Cardiac muscle cell (in vitro differentiated cells and primary cell): ENCODE measurements around the gene VSTM2L. TPM values are rescaled to one million over a fixed set of nuclear protein-coding genes. Genes with fewer than 3 reads are reported as not detected.

ENCODE experiments used
- DNase-seq, 2 donors: peaks; one replicate each; pipeline versions ENCODE4 v3.0.0 to v3.0.0-alpha.2; 2010 to 2017; ENCODE audit warnings: low read depth in 1 of 2, low spot score in 1 of 2
- H3K27ac ChIP-seq: fragments of 200-600 bp; sonication (generic); 2 replicates; pipeline ENCODE4 v1.5.1; 2016
- H3K27me3 ChIP-seq: fragments of 200-600 bp; sonication (generic); 2 replicates; pipeline ENCODE4 v1.6.0; 2016; ENCODE audit warnings: control low read depth
- H3K36me3 ChIP-seq: fragments of 200-600 bp; sonication (generic); 2 replicates; pipeline ENCODE4 v1.5.1; 2016; ENCODE audit warnings: control low read depth
- H3K4me1 ChIP-seq: fragments of 200-600 bp; sonication (generic); 2 replicates; pipeline ENCODE4 v1.8.1; 2017; ENCODE audit warnings: low read depth, mild to moderate bottlenecking, mixed run types
- H3K4me3 ChIP-seq: fragments of 200-600 bp; sonication (generic); 2 replicates; pipeline ENCODE4 v1.5.1; 2016; ENCODE audit warnings: mild to moderate bottlenecking
- H3K9me3 ChIP-seq: fragments of 200-600 bp; sonication (generic); 2 replicates; pipeline ENCODE4 v1.5.1; 2017; ENCODE audit warnings: low read depth, mild to moderate bottlenecking, control low read depth
- CTCF ChIP-seq: IDR thresholded peaks from 2 replicates; pipeline ENCODE4 v1.5.1; 2012; ENCODE audit warnings: low read depth, mild to moderate bottlenecking, low read length
- polyA plus RNA-seq: library from polyadenylated mRNA; unstranded; fragments of >200 nt; fragmentation: Nextera tagmentation; extraction: Ambion mirVana; gene quantifications from 2 replicates; pipeline ENCODE4 v1.2.1, GENCODE V29; 2016
- total RNA-seq: library from RNA; depleted of rRNA; stranded (reverse); fragments of >200 nt; gene quantifications from 2 replicates; pipeline ENCODE4 v1.2.3, GENCODE V29; 2016

VSTM2L gene
- total and polyA plus RNA-seq, 2 experiments from 2014 or later: 83.4 to 321 TPM

DNA sequence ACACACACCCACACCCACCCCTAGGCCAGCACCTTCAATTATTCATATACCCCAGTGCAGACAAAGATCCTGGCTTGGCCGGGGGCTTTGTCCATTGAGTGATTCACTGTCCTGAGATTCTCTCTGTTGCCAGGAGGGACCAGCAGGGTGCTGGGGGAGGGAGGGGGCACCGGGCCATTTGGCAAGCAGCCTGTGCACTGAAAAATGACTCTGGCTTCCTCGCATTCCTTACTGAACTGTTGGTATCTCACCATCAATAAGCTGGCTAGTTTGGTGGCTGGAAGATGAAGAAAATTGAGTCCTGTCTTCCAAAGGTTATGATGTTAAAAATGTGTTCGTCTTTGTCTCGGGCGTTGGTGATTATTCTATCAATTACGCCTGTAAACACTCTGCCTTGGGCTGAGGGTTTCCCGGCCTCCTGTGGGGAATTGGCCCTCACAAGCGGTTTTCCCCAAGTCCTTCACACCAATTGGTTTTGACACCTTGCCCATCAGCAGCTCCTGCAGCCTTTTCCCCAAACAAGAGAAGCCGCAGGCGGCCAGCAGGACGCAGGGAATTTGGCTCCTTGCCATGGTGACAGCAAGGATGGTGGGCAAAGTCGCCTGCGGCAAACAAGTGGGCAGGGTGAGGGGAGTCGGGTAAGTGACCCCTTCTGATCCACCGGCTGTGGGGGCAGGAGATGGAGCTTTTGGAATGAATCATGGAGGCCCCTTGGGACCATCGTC, 4.9 kb downstream of the VSTM2L start:
- TF ChIP-seq CTCF: no peak
- H3K36me3 ChIP-seq: no peaks in the 10 kb centered on the region
- no peaks in the 10 kb centered on the region for H3K9me3 ChIP-seq
- H3K4me1 ChIP-seq: peaks cover 48% of the 10 kb centered on the region
- no peaks in the 10 kb centered on the region for H3K27me3 ChIP-seq
- DNase-seq: peak in 1 of 2 donors; percentile 73
- H3K4me3 ChIP-seq: no peak overlapping the region
- peak overlapping the region; percentile 22 for H3K27ac ChIP-seq

- no peaks in the 10 kb centered on the region for H3K27me3 ChIP-seq
- DNase-seq: no peak
- H3K27ac ChIP-seq: no peak overlapping the region
- no peak for TF ChIP-seq CTCF
- no peak overlapping the region for H3K4me3 ChIP-seq
- H3K36me3 ChIP-seq: no peaks in the 10 kb centered on the region
- peaks cover 57% of the 10 kb centered on the region for H3K4me1 ChIP-seq
- no peaks in the 10 kb centered on the region for H3K9me3 ChIP-seq
Measured at GRCh38 chr20:37911261-37911660, 8.3 kb downstream of the VSTM2L start.

DNA sequence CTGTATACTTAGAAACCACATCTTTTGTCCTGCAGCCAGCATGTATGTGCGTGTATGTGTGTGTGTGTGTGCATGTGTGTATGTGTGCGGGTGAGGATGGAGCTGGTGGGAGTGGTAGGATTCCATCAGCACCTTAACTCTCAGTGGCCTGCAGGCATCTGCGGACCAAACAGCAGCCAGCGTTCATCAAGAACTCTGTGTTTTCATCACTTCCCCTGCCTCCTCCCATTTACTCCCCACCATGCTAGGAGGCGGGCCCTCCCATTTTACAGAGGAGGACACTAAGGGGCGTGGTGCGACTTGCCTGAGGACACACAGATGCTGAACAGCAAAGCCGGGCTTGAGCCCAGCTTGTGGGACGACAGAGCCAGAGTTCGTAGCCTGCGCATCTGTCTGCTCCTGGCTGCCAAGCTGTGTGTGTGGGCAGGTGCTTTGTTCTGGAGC, 8.9 kb downstream of the VSTM2L start:
- H3K36me3 ChIP-seq: no peaks in the 10 kb centered on the region
- H3K27ac ChIP-seq: no peak overlapping the region
- H3K4me3 ChIP-seq: no peak overlapping the region
- no peak for TF ChIP-seq CTCF
- H3K9me3 ChIP-seq: no peaks in the 10 kb centered on the region
- H3K4me1 ChIP-seq: peaks cover 60% of the 10 kb centered on the region
- no peaks in the 10 kb centered on the region for H3K27me3 ChIP-seq
- peak in 1 of 2 donors; percentile 64 for DNase-seq

DNA sequence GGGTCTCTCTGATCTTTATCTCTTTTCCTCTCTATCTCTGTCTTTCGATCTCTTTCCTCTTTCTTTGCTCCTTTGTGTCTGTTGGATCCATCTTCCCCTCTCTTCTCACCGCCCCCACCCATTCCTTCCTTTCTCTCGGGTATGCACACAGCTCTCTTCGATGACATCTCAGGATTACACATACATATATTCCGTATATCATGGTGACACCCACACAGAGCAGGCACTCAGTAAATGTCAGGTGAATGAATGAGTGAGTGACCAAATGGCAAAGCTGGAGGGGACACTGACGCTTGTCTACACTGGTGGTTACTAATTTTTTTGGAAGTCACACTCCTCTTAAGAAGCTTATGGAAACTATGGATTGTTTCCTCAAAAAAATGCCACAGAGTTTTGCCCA, 9.9 kb downstream of the VSTM2L start:
- no peak for TF ChIP-seq CTCF
- DNase-seq: no peak
- peaks cover 50% of the 10 kb centered on the region for H3K4me1 ChIP-seq
- H3K27me3 ChIP-seq: no peaks in the 10 kb centered on the region
- no peaks in the 10 kb centered on the region for H3K36me3 ChIP-seq
- no peaks in the 10 kb centered on the region for H3K9me3 ChIP-seq
- H3K27ac ChIP-seq: peak overlapping the region; percentile 92
- no peak overlapping the region for H3K4me3 ChIP-seq

- Histone ChIP-seq H3K9me3 (no peaks in the 10 kb centered on the region), H3K4me3 (no peak overlapping the region), H3K4me1 (peaks cover 50% of the 10 kb centered on the region), H3K27ac (peak overlapping the region; percentile 92), H3K36me3 (no peaks in the 10 kb centered on the region), H3K27me3 (no peaks in the 10 kb centered on the region)
- DNase-seq: no peak
- no peak for TF ChIP-seq CTCF
Measured at GRCh38 chr20:37913567-37914366, 10.8 kb downstream of the VSTM2L start.
